Ishikawa (cell line): ENCODE results near the gene NEIL3.
A peak's percentile ranks its signal among the peaks of the same experiment; 100 is the strongest.

Experiments
- CEBPB ChIP-seq: IDR thresholded peaks from 2 replicates; pipeline ENCODE4 v1.6.1; 2012
- CREB1 ChIP-seq: IDR thresholded peaks from 2 replicates; pipeline ENCODE4 v1.6.1; 2012; ENCODE audit warnings: low read depth
- EGR1 ChIP-seq: IDR thresholded peaks from 2 replicates; pipeline ENCODE4 v1.6.1; 2012
- EP300 ChIP-seq: IDR thresholded peaks from 2 replicates; pipeline ENCODE4 v1.6.1; 2012; ENCODE audit warnings: borderline replicate concordance
- FOXM1 ChIP-seq: IDR thresholded peaks from 2 replicates; pipeline ENCODE4 v1.6.1; 2012; ENCODE audit warnings: low read depth, borderline replicate concordance
- MAX ChIP-seq: IDR thresholded peaks from 2 replicates; pipeline ENCODE4 v1.6.1; 2012
- NFIC ChIP-seq: IDR thresholded peaks from 2 replicates; pipeline ENCODE4 v1.6.1; 2012
- RAD21 ChIP-seq: IDR thresholded peaks from 2 replicates; pipeline ENCODE4 v1.6.1; 2012; ENCODE audit warnings: low read depth
- REST ChIP-seq: IDR thresholded peaks from 2 replicates; pipeline ENCODE4 v1.6.1; 2012; ENCODE audit warnings: low read depth, mild to moderate bottlenecking
- TAF1 ChIP-seq: IDR thresholded peaks from 2 replicates; pipeline ENCODE4 v1.6.1; 2012; ENCODE audit warnings: low read depth, mild to moderate bottlenecking
- TCF12 ChIP-seq: IDR thresholded peaks from 2 replicates; pipeline ENCODE4 v1.6.1; 2012; ENCODE audit warnings: low read depth
- TEAD4 ChIP-seq: IDR thresholded peaks from 2 replicates; pipeline ENCODE4 v1.6.1; 2012
- USF1 ChIP-seq: IDR thresholded peaks from 2 replicates; pipeline ENCODE4 v1.6.1; 2012
- YY1 ChIP-seq: IDR thresholded peaks from 2 replicates; pipeline ENCODE4 v1.6.1; 2012; ENCODE audit warnings: low read depth
- ZBTB7A ChIP-seq: IDR thresholded peaks from 2 replicates; pipeline ENCODE4 v1.6.1; 2012; ENCODE audit warnings: low read depth

The NEIL3 gene

GRCh38 chr4:177375372-177375771 lies 65.7 kb downstream of the NEIL3 start:
- no peak for TF ChIP-seq FOXM1
- TF ChIP-seq TEAD4 = no peak
- no peak for TF ChIP-seq CEBPB
- no peak for TF ChIP-seq EP300
- TF ChIP-seq USF1 = no peak
- TF ChIP-seq EGR1 = no peak
- no peak for TF ChIP-seq RAD21
- no peak for TF ChIP-seq CREB1
- no peak for TF ChIP-seq REST
- TF ChIP-seq TCF12 = no peak
- no peak for TF ChIP-seq YY1
- no peak for TF ChIP-seq TAF1
- TF ChIP-seq ZBTB7A = no peak
- no peak for TF ChIP-seq NFIC
- no peak for TF ChIP-seq MAX

- TF ChIP-seq MAX (no peak), CREB1 (no peak), TAF1 (no peak), ZBTB7A (no peak), USF1 (no peak), FOXM1 (no peak), REST (no peak), RAD21 (no peak), YY1 (no peak), NFIC (no peak), EGR1 (no peak)
These were observed 66.3 kb downstream of the NEIL3 start for GRCh38 chr4:177376024-177376423.

- TF ChIP-seq RAD21 (peak; percentile 31; the same call in 1 of the 2 replicates), CEBPB (no peak)
These were observed 71.1 kb downstream of the NEIL3 start for GRCh38 chr4:177380730-177381287.

- TF ChIP-seq EGR1 = no peak
- no peak for TF ChIP-seq TEAD4
- no peak for TF ChIP-seq TAF1
- TF ChIP-seq REST = no peak
- TF ChIP-seq CREB1 = no peak
- no peak for TF ChIP-seq TCF12
- TF ChIP-seq ZBTB7A = no peak
- TF ChIP-seq MAX = no peak
- TF ChIP-seq EP300 = no peak
- TF ChIP-seq USF1 = no peak
These were observed 72.2 kb downstream of the NEIL3 start for GRCh38 chr4:177381762-177382310.
